HG03139 (cell line): ENCODE measurements around the gene NDUFA8.

Experiments used
- ATAC-seq: cut with Tn5 transposase; IDR thresholded peaks from one replicate; pipeline ENCODE4 v1.9.1; 2021; ENCODE audit not compliant: unreplicated experiment

NDUFA8 gene

DNA sequence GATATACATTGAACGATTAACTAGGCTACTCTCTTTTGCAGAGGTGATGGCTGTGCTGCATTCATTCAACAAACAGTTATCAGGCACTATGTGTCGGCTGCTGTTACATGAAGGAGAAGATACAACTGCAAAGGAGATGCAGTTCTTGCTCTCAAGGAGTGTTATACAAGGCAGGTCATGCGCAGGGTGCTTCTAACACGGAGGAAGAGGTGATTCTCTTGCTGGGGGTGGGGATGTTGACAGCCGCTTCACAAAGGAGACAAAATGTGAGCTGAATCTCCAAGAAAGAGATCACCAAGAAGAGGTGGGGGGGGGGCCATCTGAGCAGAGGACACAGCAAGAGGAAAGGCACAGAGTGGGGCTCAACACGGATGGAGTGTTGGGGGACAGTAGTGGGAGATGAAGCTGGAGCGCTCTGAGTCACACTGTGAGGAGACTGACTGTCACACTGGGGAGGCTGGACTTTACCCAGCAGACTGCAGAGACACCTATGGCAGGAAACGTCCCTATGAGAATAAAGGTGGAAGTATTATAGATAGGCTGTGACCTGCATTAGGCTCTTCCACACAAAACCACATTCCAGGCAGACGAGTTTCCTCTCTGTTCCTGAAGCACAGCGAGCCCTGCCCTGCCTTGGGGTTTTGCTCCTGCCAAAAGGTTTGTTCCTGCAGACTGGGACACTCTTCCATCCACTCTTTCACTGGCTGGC is 20.9 kb downstream of the NDUFA8 start:
- ATAC-seq = no peak

DNA sequence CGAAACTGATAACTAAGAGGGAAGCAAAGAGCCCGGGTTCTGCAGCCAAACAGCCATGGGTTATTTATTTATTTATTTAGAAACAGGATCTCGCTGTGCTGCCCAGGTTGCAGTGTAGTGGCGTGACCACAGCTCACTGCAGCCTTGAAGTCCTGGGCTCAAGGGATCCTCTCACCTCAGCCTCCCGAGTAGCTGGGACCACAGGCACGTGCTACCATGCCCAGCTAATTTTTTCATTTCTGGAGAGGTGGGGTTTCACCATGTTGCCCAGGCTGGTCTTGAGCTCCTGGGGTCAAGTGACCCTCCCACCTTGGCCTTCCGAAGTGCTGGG is 24.1 kb downstream of the NDUFA8 start:
- ATAC-seq = no peak

DNA sequence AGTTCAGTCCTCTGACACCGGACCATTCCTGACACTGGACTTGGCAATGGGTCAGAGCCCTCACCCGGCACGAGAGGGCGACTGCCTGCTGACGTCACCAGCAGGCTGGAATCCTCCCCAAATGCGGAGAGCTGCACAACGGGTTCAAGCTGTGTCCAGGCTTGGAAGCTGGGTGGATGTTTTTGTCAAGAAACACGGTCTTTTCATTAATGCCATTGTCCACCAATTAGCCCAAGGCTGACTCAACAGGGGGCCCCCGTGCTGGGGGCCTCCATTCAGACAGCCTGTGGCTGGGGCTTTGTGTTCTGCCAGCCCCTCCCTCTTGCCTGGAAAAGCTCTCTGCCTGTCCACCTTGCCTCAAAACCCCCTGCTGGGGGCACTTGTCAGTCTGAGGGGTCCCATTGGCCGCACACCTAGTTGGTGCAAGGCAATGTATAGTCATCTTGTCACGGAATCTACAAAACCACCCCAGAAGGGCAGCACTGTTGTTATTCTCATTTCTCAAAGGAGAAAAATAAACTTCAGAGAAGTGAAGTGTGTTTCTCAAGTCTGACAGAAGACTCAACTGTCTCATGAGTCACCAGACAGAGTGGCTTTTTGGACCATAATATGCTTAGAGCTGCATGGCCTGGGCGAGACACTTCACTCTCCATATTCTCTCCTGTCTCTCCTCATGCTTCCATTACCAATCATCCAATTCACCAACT is 24.6 kb downstream of the NDUFA8 start:
- ATAC-seq = no peak

DNA sequence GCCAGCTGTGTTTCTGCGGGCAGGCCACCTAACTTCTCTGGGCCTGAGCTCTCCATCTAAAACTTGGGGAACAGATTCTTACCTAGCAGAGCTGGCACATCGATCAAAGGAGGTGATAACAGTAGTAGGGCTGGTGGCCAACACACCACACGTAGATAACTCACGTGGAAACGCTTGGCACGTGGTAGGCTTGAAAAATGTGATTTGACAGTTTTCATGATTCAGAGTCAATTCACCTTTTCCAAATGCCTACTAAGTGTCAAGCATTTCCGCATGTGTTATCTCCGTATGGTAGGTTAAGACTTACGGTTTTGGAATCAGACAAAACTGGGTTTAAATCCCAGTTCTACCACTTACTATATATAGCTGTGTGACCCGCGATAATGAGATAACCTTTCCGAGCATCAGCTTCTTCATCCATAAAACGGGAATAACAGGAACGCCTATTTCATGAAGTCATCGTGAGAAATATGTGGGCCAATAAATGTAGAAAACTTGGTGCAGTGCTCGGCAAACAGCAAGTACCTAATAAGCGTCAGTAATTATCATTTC is 25.5 kb downstream of the NDUFA8 start:
- ATAC-seq = no peak

DNA sequence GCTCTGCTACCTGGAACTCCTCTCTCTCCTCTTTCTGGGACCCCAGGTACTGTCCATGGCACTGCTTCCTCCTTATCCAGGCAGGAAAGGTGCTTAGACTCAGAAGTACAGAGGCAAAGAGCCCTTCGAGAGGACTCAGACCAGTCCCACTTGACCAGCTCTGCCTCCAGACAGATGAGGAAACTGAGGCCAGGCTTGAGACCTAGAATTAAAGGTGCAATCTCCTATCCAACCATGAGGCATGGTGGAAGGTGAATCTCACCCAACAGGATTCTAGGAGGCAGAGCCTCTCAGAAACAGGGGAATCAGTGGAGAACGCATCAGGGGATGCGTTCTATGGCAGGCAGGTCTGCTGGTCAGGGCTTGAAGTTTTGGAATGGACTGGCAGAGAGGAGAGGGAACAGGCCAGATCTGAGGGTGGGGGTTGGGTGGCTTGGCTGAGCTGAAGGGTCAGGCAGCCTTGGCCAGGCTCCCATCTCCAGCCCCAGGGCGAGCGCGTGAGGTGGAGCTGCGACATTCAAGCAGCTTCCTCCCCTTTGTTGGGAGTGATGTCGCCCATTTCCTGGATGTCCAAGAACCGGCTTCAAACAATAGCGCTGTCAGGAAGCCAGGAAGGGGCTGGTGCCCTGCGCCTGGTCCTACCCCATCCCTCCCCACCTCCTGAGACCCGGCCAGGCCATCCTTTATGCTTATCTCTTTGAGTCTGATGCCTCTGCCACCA is 26.2 kb downstream of the NDUFA8 start:
- no peak for ATAC-seq

DNA sequence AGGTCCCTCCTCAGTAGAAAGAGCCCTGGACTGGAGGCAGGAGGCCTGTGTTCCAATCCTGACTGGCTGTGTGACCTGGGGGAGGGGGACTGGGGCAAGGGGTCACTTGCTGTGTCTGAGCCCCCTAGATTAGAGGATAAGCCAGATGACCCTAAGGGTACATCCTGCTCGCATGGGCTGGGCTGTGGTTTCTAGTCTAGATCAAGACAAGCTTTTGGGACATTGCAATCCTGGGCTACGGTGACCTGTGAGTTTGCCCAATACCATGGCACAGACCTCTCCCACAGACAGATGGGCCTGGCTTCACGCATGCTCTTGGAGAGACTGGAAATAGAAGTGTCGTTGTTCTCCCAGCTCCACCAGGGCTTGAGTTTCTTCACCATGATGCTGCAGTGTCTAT is 27.0 kb downstream of the NDUFA8 start:
- ATAC-seq = no peak

DNA sequence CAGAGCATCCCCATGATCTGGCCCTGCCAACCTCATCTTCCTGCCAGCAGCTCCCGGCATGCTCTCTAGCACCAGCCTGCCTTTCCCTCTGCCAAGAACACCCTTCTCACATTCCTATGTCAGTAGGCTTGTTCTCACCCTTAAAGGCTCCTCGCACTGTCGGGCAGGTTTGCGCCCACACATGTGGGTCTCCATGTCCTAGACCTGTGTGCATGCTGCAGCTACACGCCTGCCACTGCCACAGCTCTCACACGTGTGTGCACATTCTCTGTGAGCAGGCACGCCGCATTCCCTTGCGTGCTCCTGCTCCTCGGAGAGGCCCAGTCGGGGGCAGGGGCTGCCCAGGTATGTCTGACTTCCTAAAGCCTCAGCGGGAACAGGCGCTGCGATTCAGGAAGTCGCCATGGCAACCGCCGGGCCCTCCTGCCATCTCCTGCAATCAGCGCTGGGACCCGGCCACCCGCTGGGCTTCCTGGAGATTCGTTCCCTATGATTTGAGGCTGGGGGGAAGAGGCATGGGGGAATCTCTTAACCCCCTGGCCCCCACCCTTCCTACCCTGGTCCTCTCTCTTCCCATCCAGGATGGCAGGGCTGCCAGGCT is 28.1 kb downstream of the NDUFA8 start:
- ATAC-seq = no peak

DNA sequence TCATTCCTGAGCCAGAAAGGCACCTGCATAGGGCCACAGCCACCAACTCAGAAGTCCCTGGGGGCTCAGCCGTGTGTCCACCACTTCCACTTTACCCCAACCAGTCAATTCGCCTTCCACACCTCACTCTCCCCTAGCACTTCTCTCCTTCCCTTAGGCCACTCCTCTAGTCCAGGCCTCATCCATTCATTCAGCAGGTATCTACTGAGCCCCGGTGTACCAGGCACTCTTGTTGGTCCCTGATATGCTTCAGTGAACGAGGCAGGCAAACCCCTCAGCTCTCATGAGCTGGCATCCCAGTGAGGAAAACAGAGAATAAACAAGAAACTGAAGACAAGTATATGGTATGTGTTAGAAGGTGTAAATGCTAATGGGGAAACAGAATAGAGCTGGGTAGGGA is 28.7 kb downstream of the NDUFA8 start:
- ATAC-seq = no peak

DNA sequence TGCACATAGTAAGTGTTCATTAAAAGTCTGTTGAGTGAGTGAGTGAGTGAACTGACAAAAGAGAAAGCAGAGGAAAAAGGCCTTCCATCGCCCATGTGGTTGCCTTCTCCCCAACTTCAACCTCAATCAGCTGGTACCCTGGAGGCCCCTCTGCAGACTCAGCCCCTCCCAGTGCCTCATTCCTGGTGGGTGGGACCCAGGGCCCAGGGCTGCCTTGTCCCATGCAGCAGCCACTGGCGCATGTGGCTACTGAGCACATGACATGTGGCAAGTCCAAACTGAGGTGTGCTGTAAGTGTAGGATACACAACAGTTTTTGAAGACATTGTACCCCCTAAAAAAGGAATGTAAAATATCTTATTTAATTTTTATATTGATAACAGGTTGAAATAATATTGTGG is 29.6 kb downstream of the NDUFA8 start:
- no peak for ATAC-seq

DNA sequence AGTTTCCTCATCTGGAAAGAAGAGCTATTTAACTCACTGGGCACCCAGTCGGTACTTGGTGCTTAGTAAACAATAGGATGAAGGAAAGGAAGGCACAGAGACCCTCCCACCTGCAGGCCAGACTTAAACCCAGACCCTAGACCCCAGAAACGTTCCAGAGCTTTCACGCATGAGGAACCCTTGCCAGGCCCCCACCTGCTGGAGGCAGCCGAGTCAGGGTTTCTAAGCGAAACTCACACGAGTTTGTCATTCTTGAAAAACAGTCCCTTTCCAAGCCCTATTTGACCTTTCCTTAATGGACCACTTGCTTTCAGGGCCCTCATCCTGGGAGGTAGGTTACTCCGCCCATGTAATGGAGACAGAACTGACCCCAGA is 30.6 kb downstream of the NDUFA8 start:
- ATAC-seq = no peak

DNA sequence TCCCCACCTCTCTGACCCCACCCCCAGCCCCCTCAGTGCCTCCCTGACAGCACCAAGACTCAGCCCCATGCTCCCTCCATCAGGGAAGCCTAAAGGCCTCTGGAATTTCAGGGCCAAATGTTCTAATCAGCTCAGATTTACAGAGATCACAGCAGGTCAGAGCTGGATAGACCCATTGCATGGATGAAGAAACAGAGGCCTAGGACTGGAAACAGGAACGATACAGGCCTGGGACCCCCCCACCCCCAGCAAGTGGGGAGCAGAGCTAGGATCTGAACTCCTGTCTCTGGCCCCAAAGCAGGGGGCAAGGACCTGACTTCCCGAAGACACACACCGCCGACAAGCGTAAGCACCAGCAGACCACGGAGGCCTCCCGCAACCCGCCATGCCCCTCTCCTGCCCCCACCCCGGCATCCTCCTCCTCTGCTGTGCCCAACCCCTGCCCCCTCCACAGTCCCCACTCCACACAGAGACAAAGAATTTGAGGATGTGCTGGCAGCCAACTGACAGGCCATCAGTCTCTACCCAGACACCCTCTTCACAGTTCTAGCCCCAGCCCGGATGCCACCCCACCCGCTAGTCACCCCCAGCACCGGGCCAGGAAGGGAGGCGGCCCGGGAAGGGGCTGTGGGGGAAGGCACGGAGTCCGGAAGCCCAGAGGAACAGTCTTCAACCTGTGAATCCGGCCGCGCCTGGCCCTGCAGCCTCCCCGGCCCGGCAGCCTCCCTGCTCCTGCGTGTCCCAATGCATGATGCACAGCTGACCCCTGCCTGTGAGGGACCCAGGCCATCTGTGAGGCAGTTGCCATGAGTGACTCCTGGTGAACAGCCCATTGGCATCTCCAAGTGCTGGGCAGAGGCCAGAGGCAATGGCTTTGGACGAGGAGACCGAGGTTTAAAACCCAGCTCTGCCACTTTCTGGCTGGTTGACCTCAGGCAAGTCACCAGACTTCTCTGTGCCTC is 31.3 kb downstream of the NDUFA8 start:
- no peak for ATAC-seq

DNA sequence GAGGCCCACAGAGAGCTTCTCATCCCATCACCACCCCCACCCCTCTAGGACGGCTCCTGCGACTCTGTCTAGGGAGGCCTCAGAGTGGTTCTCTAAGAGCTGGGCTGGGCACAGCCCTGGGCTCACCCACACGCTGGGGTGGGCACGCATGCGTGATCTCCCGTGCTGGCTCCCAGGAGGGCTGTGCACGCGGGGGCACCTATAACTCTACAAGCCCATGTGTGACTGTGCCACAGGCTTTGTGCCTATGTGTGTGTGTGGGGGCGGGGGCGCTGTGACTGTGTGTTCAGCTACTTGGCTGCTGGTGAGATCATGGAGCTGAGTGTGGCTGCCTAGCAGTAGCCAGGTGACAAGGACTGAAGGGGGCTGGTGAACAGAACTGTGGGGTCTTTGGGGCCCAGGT is 32.2 kb downstream of the NDUFA8 start:
- ATAC-seq = no peak

DNA sequence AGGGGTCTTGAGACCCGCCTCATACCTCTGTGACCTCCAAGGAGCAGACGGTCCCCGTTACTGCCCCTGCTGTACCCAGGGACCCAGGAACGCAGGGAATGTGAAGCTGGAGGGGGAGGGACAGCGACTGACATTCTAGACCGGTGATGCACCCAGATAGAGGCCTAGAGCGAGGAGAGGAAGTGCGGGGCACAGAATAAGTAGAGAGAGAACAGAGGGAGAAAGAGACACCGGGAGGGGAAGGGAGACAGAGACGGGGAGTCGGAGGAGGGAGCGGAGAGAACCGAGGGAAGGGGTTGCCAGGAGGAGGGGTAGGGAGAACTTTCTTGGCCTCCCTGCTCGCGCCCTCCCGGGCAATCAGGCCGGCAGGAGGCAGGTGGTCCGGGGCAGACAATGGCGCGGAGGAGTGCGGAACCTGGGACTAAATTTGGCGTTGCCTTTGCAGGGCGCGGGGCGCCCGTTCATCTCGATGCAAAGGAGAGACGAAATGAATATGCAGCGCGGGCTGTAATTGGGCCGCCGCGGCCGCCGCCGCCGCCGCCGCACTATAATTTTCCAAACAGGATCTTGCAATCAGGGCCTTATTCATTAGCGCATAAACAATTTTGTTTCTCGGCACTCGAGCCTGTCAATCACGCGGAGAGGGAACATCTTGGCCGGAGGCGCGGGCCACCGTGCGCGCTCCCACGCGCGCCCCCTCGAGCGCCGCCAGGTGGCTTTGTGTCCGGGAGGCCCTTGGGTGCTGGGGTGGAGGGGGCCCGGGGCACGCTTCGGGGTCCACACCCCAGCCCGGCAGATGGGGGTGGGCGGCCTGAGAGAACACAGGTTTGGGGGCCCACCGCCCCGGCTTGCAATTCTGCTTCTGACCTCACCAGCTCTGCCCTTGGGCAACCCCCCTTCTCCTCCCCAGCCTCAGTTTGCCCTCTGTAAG is 33.0 kb downstream of the NDUFA8 start:
- ATAC-seq = no peak

DNA sequence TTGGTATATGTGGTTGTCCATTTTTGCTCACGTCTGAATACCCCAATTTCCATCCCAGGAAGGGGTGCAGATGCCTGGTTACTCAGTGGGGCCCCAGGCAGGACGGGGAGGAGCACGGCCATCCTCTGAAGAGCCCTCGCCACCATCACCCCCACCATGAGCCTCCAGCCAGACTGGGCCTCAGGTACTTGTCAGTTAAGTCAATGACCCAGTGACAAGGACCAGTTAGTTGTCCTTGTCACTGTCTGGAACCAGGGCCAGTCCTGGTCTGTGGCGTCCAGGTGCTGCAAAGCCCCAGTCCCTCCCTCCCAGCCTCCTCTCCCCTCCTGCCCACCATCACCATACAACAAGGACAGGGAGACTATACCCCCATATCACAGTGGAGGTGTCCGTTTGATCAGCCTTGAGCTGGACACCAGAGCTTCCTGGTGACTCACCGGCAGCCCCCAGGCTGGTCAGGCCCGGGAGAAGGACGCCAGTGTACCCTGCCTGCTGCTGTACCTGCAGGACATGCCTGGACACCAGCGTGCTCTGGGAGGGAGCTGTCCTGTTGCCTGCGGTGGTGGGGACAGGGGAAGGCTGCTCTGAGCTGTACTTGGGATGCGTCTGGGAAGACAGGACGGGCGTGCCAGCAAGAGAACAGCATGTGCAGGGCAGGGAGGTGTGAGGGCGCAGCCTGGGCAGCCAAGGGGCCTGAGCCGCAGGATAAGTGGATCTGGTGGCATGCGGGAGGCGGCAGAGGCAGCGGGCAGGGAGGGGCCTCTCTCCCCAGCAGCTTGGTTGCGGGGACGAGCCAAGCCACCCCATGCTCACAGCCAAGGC is 33.9 kb downstream of the NDUFA8 start:
- ATAC-seq = no peak

DNA sequence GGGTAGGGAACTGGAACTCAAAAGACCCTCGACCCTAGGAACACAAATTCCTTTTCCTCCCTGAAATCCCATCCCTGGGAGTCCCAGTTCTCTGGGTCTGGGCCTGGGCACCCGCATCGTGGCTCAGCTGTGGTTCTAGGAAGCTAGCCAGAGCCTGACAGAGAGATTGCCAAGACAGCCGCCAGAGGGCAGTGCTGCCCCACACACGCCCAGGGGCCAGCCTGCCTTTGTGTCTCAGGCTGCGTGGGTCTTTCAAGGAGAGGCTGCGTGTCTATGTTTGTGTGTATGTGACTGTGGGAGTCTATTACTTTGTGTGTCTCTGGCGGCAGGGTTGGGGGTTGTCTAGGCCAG is 34.4 kb downstream of the NDUFA8 start:
- ATAC-seq = no peak

DNA sequence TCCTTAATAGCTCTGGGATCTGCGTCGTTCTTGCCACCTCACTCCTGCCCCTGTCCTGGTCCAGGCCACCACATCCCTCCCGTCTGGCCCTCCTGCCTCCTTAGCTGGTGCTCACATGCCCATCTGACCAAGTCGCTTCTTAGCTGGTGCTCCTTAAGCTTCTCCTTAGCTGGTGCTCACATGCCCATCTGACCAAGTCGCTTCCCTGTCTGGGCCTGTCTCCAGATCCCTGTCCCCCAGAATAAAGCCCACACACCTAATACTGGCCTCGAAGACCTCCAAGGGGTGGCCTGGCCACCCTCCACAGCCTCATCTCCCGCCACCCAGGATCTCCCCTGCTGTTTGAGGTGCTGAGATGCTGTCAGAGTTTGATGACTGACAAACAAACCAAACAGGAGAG is 35.1 kb downstream of the NDUFA8 start:
- ATAC-seq = no peak

DNA sequence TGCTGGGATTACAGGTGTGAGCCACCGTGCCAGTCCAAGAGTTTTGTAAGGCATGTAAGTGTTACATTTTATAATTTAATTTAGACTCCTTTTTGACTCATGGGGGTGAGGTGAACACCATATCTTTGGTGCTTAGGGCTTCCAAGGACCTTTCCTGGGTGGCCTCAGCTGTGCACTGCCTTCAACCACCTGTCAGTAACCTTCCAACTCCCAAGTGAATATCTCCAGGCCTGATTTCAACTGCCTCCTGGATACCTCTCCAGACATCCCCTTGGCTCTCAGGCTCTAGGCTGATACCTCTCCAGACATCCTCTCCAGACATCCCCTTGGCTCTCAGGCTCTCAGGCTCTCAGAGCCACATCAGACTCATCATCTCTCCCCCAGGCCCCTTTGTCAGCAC is 35.5 kb downstream of the NDUFA8 start:
- ATAC-seq = no peak

DNA sequence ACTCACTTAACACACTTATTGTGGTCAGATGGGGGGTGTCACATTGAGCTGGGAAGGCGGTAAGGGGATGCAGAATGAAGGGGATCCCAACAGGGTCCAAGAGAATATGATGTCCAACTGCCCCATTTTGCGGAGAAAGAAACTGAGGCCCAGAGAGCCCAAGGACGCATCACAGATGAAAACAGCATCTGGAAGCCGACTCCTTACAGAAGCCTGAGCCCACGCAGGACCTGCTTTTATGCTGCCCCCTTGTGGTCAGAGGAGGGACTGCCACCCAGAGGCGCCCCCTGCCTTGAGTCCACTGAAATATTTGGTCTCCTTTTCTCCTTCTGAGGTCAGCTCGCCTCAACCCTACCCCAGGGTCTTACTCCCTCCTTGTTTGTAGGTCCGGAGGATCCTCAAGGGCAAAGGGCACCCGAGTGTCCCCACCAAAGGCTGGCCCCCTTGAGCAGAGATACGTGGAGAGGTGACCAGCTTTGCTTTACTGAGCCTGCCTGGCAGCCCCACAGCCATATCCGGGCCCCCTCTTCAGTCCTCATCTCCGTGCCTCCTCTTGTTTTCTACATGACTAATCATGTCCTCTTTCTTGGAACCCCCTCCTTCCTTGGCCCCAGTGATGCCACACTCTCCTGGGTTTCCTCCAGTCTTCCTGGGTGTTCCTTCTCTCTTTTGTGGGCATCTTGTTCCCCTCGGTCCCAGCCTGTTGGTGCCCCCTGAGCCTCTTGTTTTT is 36.5 kb downstream of the NDUFA8 start:
- no peak for ATAC-seq
